Fibroblast of skin of back (primary cell): ENCODE data around the gene OSER1. TPM values are rescaled to one million over a fixed set of nuclear protein-coding genes. Genes with fewer than 3 reads are reported as not detected.
"Not testable (repeated sequence)": the region's sequence is repeated elsewhere in the genome, so short reads cannot be mapped to it uniquely, and the experiment has no call there.

Experiments used
- DNase-seq: peaks from one replicate; pipeline ENCODE4 v3.0.0-alpha.2; 2013
- polyA plus RNA-seq, 2 experiments: library from polyadenylated mRNA; unstranded; fragments of 120-200 nt; gene quantifications; one replicate each; pipeline ENCODE4 v1.2.1, GENCODE V29; 2013; ENCODE audit not compliant: insufficient read length in 2 of 2

Gene OSER1
- polyA plus RNA-seq (2013, experiment 1 of 2; ENCODE audit: insufficient read length) = 36.9 TPM
- polyA plus RNA-seq (2013, experiment 2 of 2; ENCODE audit: insufficient read length) = 32.1 TPM

- DNase-seq = peak; percentile 96
Measured at GRCh38 chr20:44210406-44211176, at the start of gene OSER1. OSER1 (minus strand) TSS chr20:44210771; CDS start chr20:44206957, 3,814 bp downstream.

GRCh38 chr20:44258226-44258890, 47.8 kb upstream of the OSER1 start:
- DNase-seq = no peak

GRCh38 chr20:44256961-44257360, 46.4 kb upstream of the OSER1 start:
- DNase-seq = no peak

- DNase-seq = no peak
Measured at GRCh38 chr20:44255942-44256341, 45.4 kb upstream of the OSER1 start.

GRCh38 chr20:44254073-44254472, 43.5 kb upstream of the OSER1 start:
- DNase-seq = no peak

GRCh38 chr20:44253528-44253927, 43.0 kb upstream of the OSER1 start:
- DNase-seq = no peak

GRCh38 chr20:44251284-44251683, 40.7 kb upstream of the OSER1 start:
- no peak for DNase-seq

- no peak for DNase-seq
Measured at GRCh38 chr20:44248410-44248759, 37.8 kb upstream of the OSER1 start.

GRCh38 chr20:44247586-44248409, 37.2 kb upstream of the OSER1 start:
- DNase-seq = peak; percentile 43

- peak; percentile 6 for DNase-seq
Measured at GRCh38 chr20:44247131-44247571, 36.6 kb upstream of the OSER1 start, which contains the start of gene GDAP1L1. GDAP1L1 (plus strand) TSS chr20:44247308; CDS start chr20:44247335, 27 bp downstream.

- no peak for DNase-seq
Measured at GRCh38 chr20:44245977-44246376, 35.4 kb upstream of the OSER1 start.

- no peak for DNase-seq
Measured at GRCh38 chr20:44241796-44242195, 31.2 kb upstream of the OSER1 start.

GRCh38 chr20:44236840-44237239, 26.3 kb upstream of the OSER1 start:
- not testable (repeated sequence) for DNase-seq

- DNase-seq = no peak
Measured at GRCh38 chr20:44235702-44236101, 25.1 kb upstream of the OSER1 start.

- DNase-seq = no peak
Measured at GRCh38 chr20:44234566-44235317, 24.2 kb upstream of the OSER1 start.

- no peak for DNase-seq
Measured at GRCh38 chr20:44233436-44234016, 23.0 kb upstream of the OSER1 start.

GRCh38 chr20:44232469-44232856, 21.9 kb upstream of the OSER1 start:
- not testable (repeated sequence) for DNase-seq

GRCh38 chr20:44231713-44232468, 21.3 kb upstream of the OSER1 start:
- peak; percentile 19 for DNase-seq

GRCh38 chr20:44231193-44231592, 20.6 kb upstream of the OSER1 start:
- DNase-seq = peak; percentile 12

- DNase-seq = no peak
Measured at GRCh38 chr20:44228465-44229258, 18.1 kb upstream of the OSER1 start.
